H1 (cell line): ENCODE data around the gene LBP. TPM values are rescaled to one million over a fixed set of nuclear protein-coding genes. Genes with fewer than 3 reads are reported as not detected.

Experiments
- CTCF ChIA-PET: fragments of 300-600 bp; sonication (Branson Sonifier 250); formaldehyde crosslinking; loops from one replicate; lab custom pipeline; 2021; ENCODE audit not compliant: partially characterized antibody; lab: Charles Lee
- POLR2A ChIA-PET: fragments of 300-600 bp; sonication (Branson Sonifier 250); formaldehyde crosslinking; loops from one replicate; lab custom pipeline; 2021; ENCODE audit warnings: inconsistent platforms; ENCODE audit not compliant: partially characterized antibody; lab: Charles Lee
- DNase-seq, 2 experiments: peaks; one replicate each; pipeline versions ENCODE4 v3.0.0 to v3.0.0-alpha.2; 2010 to 2022; ENCODE audit warnings: low spot score in 2 of 2, low read depth in 1 of 2, mixed read lengths in 1 of 2
- FAIRE-seq: peaks from 2 replicates; lab custom pipeline; 2011; peaks lifted over from hg19 to GRCh38; lab: Jason Lieb, UNC
- H2AFZ ChIP-seq: 2 replicates; pipeline ENCODE4 v1.8.1; 2012; ENCODE audit warnings: low read length, inconsistent platforms
- H2AK5ac ChIP-seq: 2 replicates; pipeline ENCODE4 v1.6.1; 2013; ENCODE audit warnings: low read depth, low read length
- H2BK120ac ChIP-seq: replicated peaks from 2 replicates; pipeline ENCODE3; 2013; ENCODE audit warnings: low read depth, low read length, inconsistent platforms
- H2BK12ac ChIP-seq: 2 replicates; pipeline ENCODE4 v1.6.1; 2013; ENCODE audit warnings: low read depth, low read length
- H2BK15ac ChIP-seq: 2 replicates; pipeline ENCODE4 v1.6.1; 2013; ENCODE audit warnings: low read length
- H2BK20ac ChIP-seq: 2 replicates; pipeline ENCODE4 v1.6.1; 2013; ENCODE audit warnings: low read length
- H2BK5ac ChIP-seq: 2 replicates; pipeline ENCODE4 v1.6.1; 2013; ENCODE audit warnings: low read depth, low read length
- H3K14ac ChIP-seq: 2 replicates; pipeline ENCODE4 v1.6.1; 2013; ENCODE audit warnings: inconsistent platforms; ENCODE audit not compliant: insufficient read length
- H3K18ac ChIP-seq: 2 replicates; pipeline ENCODE4 v1.6.1; 2013; ENCODE audit warnings: low read length; ENCODE audit errors: extremely low read depth
- H3K23ac ChIP-seq: 2 replicates; pipeline ENCODE4 v1.6.1; 2013; ENCODE audit warnings: inconsistent platforms; ENCODE audit not compliant: insufficient read length
- H3K23me2 ChIP-seq: 2 replicates; pipeline ENCODE4 v1.6.1; 2013; ENCODE audit warnings: low read depth, low read length
- H3K27ac ChIP-seq: 2 replicates; pipeline ENCODE4 v1.6.1; 2011; ENCODE audit warnings: low read depth, low read length, inconsistent platforms
- H3K27me3 ChIP-seq, 4 experiments: replicated peaks in 1 of 4; 1 replicate in 1 of 4; 2 replicates in 3 of 4; pipeline versions ENCODE4 v1.6.1 to v1.8.1; 2011 to 2013; ENCODE audit warnings: low read length in 3 of 4, mild to moderate bottlenecking in 3 of 4, inconsistent platforms in 2 of 4, mixed read lengths in 2 of 4, moderate library complexity in 1 of 4; ENCODE audit not compliant: control insufficient read depth in 3 of 4, insufficient read depth in 3 of 4; ENCODE audit errors: extremely low read depth in 1 of 4
- H3K36me3 ChIP-seq, 4 experiments: 2 replicates each; pipeline versions ENCODE4 v1.6.1 to v1.8.1; 2011 to 2013; ENCODE audit warnings: mild to moderate bottlenecking in 4 of 4, low read length in 3 of 4, moderate library complexity in 2 of 4, control low read depth in 1 of 4, inconsistent platforms in 1 of 4; ENCODE audit not compliant: insufficient read depth in 4 of 4, control insufficient read depth in 2 of 4
- H3K4ac ChIP-seq: replicated peaks from 2 replicates; pipeline ENCODE3; 2013; ENCODE audit warnings: low read length, low read depth, mixed read lengths, inconsistent platforms; ENCODE audit not compliant: insufficient read length
- H3K4me1 ChIP-seq, 4 experiments: replicated peaks in 1 of 4; 1 replicate in 1 of 4; 2 replicates in 3 of 4; pipeline versions ENCODE4 v1.6.1 to v1.8.1; 2011 to 2013; ENCODE audit warnings: low read length in 3 of 4, inconsistent platforms in 2 of 4, mixed read lengths in 1 of 4; ENCODE audit not compliant: insufficient read depth in 4 of 4, control insufficient read depth in 3 of 4
- H3K4me2 ChIP-seq, 2 experiments: 2 replicates each; pipeline versions ENCODE4 v1.6.1 to v1.8.1; 2011 to 2013; ENCODE audit warnings: low read depth in 2 of 2, low read length in 2 of 2, control low read depth in 1 of 2, inconsistent platforms in 1 of 2, mild to moderate bottlenecking in 1 of 2; ENCODE audit not compliant: insufficient read depth in 1 of 2
- H3K4me3 ChIP-seq, 4 experiments: fragments of 200-600, 300-600 bp in 1 of 4; sonication (generic), shearing (Covaris generic), sonication (Bioruptor Twin) in 1 of 4; 2 replicates each; pipeline versions ENCODE4 v1.5.1 to v1.8.1; 2011 to 2016; ENCODE audit warnings: low read length in 4 of 4, low read depth in 3 of 4, control low read depth in 2 of 4, inconsistent platforms in 2 of 4, mild to moderate bottlenecking in 2 of 4, mixed read lengths in 1 of 4, moderate library complexity in 1 of 4; ENCODE audit not compliant: insufficient read depth in 2 of 4; ENCODE audit errors: extremely low read depth in 1 of 4
- H3K56ac ChIP-seq: replicated peaks from 2 replicates; pipeline ENCODE3; 2013; ENCODE audit warnings: low read depth, mild to moderate bottlenecking, mixed read lengths, low read length, inconsistent platforms; ENCODE audit not compliant: insufficient read length
- H3K79me1 ChIP-seq: 2 replicates; pipeline ENCODE4 v1.6.1; 2013; ENCODE audit warnings: low read depth, low read length, control low read depth
- H3K79me2 ChIP-seq, 2 experiments: 2 replicates each; pipeline versions ENCODE4 v1.6.1 to v1.8.1; 2012 to 2013; ENCODE audit warnings: low read length in 2 of 2, mild to moderate bottlenecking in 2 of 2, inconsistent platforms in 1 of 2; ENCODE audit not compliant: insufficient read depth in 2 of 2, control insufficient read depth in 1 of 2
- H3K9ac ChIP-seq, 4 experiments: replicated peaks in 1 of 4; 1 replicate in 1 of 4; 2 replicates in 3 of 4; pipeline versions ENCODE4 v1.6.1 to v1.8.1; 2011 to 2013; ENCODE audit warnings: low read depth in 3 of 4, low read length in 3 of 4, control low read depth in 2 of 4, mild to moderate bottlenecking in 2 of 4, moderate library complexity in 2 of 4, inconsistent platforms in 1 of 4; ENCODE audit errors: extremely low read depth in 1 of 4
- H3K9me3 ChIP-seq, 2 experiments: 2 replicates each; pipeline versions ENCODE4 v1.6.1 to v1.8.1; 2012 to 2013; ENCODE audit warnings: mild to moderate bottlenecking in 2 of 2, moderate library complexity in 2 of 2, control low read depth in 1 of 2, inconsistent platforms in 1 of 2, low read depth in 1 of 2, low read length in 1 of 2, mixed read lengths in 1 of 2; ENCODE audit not compliant: insufficient read depth in 2 of 2
- H4K20me1 ChIP-seq, 2 experiments: replicated peaks in 1 of 2; 2 replicates each; pipeline versions ENCODE3 to v1.8.1; 2011 to 2013; ENCODE audit warnings: inconsistent platforms in 2 of 2, low read length in 2 of 2, mild to moderate bottlenecking in 1 of 2; ENCODE audit not compliant: insufficient read depth in 2 of 2, control insufficient read depth in 1 of 2
- H4K5ac ChIP-seq: 2 replicates; pipeline ENCODE4 v1.6.1; 2013; ENCODE audit warnings: low read length, low read depth, mixed read lengths, inconsistent platforms; ENCODE audit not compliant: insufficient read length
- H4K8ac ChIP-seq: 2 replicates; pipeline ENCODE4 v1.8.0; 2013; ENCODE audit warnings: mild to moderate bottlenecking, moderate library complexity, low read length, inconsistent platforms; ENCODE audit not compliant: insufficient read depth; ENCODE audit errors: extremely low read depth
- H4K91ac ChIP-seq: replicated peaks from 2 replicates; pipeline ENCODE3; 2013; ENCODE audit warnings: low read length, mixed read lengths, inconsistent platforms; ENCODE audit not compliant: insufficient read length
- CTBP2 ChIP-seq: IDR thresholded peaks from 2 replicates; pipeline ENCODE4 v1.7.0; 2011; ENCODE audit warnings: borderline replicate concordance, mild to moderate bottlenecking, moderate library complexity, mixed read lengths, low read length; ENCODE audit not compliant: insufficient read depth, insufficient read length
- MAFK ChIP-seq: IDR thresholded peaks from 2 replicates; pipeline ENCODE4 v1.6.1; 2012; ENCODE audit warnings: low read depth, mild to moderate bottlenecking, improper control_type of control experiment, low read length
- NANOG ChIP-seq: IDR thresholded peaks from 2 replicates; pipeline ENCODE4 v1.6.1; 2011; ENCODE audit warnings: low read length, low read depth, mild to moderate bottlenecking, inconsistent platforms; ENCODE audit not compliant: insufficient read depth, poor library complexity, severe bottlenecking
- NRF1 ChIP-seq: IDR thresholded peaks from 2 replicates; pipeline ENCODE4 v1.6.1; 2011; ENCODE audit warnings: mild to moderate bottlenecking, low read depth, low read length, improper control_type of control experiment
- PHF8 ChIP-seq: fragments of 200-600 bp; sonication (generic); conservative IDR thresholded peaks from 2 replicates; pipeline ENCODE4 v1.7.1; 2012; ENCODE audit warnings: low read depth, mild to moderate bottlenecking, inconsistent platforms, low read length, moderate library complexity
- SP2 ChIP-seq: IDR thresholded peaks from 2 replicates; pipeline ENCODE4 v1.6.1; 2012; ENCODE audit warnings: mild to moderate bottlenecking, low read length, inconsistent platforms
- TAF1 ChIP-seq: IDR thresholded peaks from 2 replicates; pipeline ENCODE4 v1.6.1; 2011; ENCODE audit warnings: mild to moderate bottlenecking, low read depth, low read length
- WGBS, 2 experiments: shearing (Covaris generic) in 1 of 2; methylation state at CpG; one replicate each; pipeline versions ENCODE4 v1.1.6 to v1.1.7; 2013 to 2015; ENCODE audit warnings: low lambda C conversion rate in 2 of 2, mixed read lengths in 2 of 2, inconsistent platforms in 1 of 2, low coverage in 1 of 2, missing lambda C conversion rate in 1 of 2; ENCODE audit not compliant: insufficient replicate concordance in 2 of 2, insufficient coverage in 1 of 2, insufficient read length in 1 of 2; ENCODE audit errors: extremely low coverage in 1 of 2, missing lambda C conversion rate in 1 of 2; 5-methylcytosine and 5-hydroxymethylcytosine counted together
- polyA plus RNA-seq, 7 experiments: library from polyadenylated mRNA; depleted of rRNA in 3 of 7; stranded (reverse) in 5 of 7; unstranded in 2 of 7; fragments of >200 nt in 5 of 7; fragments of 200-250 nt in 2 of 7; gene quantifications; 1 replicate in 5 of 7; 2 replicates in 1 of 7; 4 replicates in 1 of 7; pipeline versions ENCODE4 v1.2.1 to v1.2.3, GENCODE V29; 2011 to 2013; ENCODE audit warnings: missing spikeins in 2 of 7, mixed read lengths in 2 of 7
- total RNA-seq: library from RNA; stranded (reverse); fragmentation: NEBNext Ultra II Directional; extraction: Animal tissue kit (Norgen Biotek cat#: 25700); gene quantifications from 2 replicates; pipeline ENCODE4 v1.2.1, GENCODE V29; 2021
- TF ChIP-seq, protein P1 (sequence below), 3 experiments: IDR thresholded peaks; 1 replicate in 2 of 3; 2 replicates in 1 of 3; pipeline versions ENCODE4 v1.5.1 to v1.6.1; 2011; ENCODE audit warnings: low read length in 3 of 3, mild to moderate bottlenecking in 3 of 3, inconsistent platforms in 2 of 3, low read depth in 1 of 3, moderate library complexity in 1 of 3; ENCODE audit not compliant: insufficient read depth in 1 of 3; ENCODE audit errors: control extremely low read depth in 1 of 3
- TF ChIP-seq, protein P2 (sequence below): IDR thresholded peaks from 2 replicates; pipeline ENCODE4 v1.6.1; 2012; ENCODE audit warnings: inconsistent platforms

LBP gene
- total and polyA plus RNA-seq, 2 of the 8 experiments (the other 6 are each of a cell fraction or from before 2014, with no cell fraction given): 0.60 to 0.63 TPM

GRCh38 chr20:38414769-38415450 is 68.6 kb downstream of the LBP start:
- H3K23ac ChIP-seq: no peak overlapping the region
- no peak overlapping the region for H3K4me2 ChIP-seq
- H3K4ac ChIP-seq: no peak overlapping the region
- no peak overlapping the region for H3K56ac ChIP-seq
- no peaks in the 10 kb centered on the region for H3K79me2 ChIP-seq
- H2AK5ac ChIP-seq: no peak overlapping the region
- H2BK120ac ChIP-seq: no peak overlapping the region
- H3K36me3 ChIP-seq: peaks cover 8 to 22% (median 16%) of the 10 kb centered on the region in 4 experiments; a peak in 7 of 8 replicates
- 89% methylated on average over 14 of the region's 14 CpGs; no CpG with 5 or more reads in 1 of the 2 experiments for WGBS, 2 experiments
- peaks cover 0 to 12% of the 10 kb centered on the region in 2 experiments for H4K20me1 ChIP-seq
- no peak overlapping the region for H2BK15ac ChIP-seq
- H3K4me1 ChIP-seq: peaks cover 0 to 5% (median under 1%) of the 10 kb centered on the region in 4 experiments; a peak in 4 of 7 replicates
- H2AFZ ChIP-seq: no peak overlapping the region
- no peaks in the 10 kb centered on the region for H3K9me3 ChIP-seq
- H4K8ac ChIP-seq: no peak overlapping the region
- H3K23me2 ChIP-seq: no peaks in the 10 kb centered on the region
- DNase-seq (no peak), FAIRE-seq (no peak)
- no peaks in the 10 kb centered on the region for H3K79me1 ChIP-seq
- H2BK5ac ChIP-seq: no peak overlapping the region
- ChIA-PET CTCF (interaction anchor here (0.8 to 5.3 kb wide), 6 partner anchors 8 to 186 kb away, joined by 3 to 41 read pairs (median 4); no protein-coding TSS in a partner anchor), POLR2A (interaction anchor here (1.0 to 17.6 kb wide), 3 partner anchors 10 to 56 kb away, joined by 3 to 420 read pairs (median 4); partner anchors contain the start of gene SNHG17)
- H3K27ac ChIP-seq: no peak overlapping the region
- no peak overlapping the region for H2BK12ac ChIP-seq
- no peaks in the 10 kb centered on the region for H3K27me3 ChIP-seq
- H3K4me3 ChIP-seq: no peak overlapping the region
- H3K9ac ChIP-seq: no peak overlapping the region
- H4K5ac ChIP-seq: no peak overlapping the region
- no peak overlapping the region for H3K14ac ChIP-seq
- H2BK20ac ChIP-seq: no peak overlapping the region
- no peak overlapping the region for H4K91ac ChIP-seq
- H3K18ac ChIP-seq: no peak overlapping the region
- TF ChIP-seq SP2: no peak
- TF ChIP-seq PHF8: no peak
- no peak for TF ChIP-seq TAF1
- TF ChIP-seq MAFK: no peak
- TF ChIP-seq, protein P1, sequence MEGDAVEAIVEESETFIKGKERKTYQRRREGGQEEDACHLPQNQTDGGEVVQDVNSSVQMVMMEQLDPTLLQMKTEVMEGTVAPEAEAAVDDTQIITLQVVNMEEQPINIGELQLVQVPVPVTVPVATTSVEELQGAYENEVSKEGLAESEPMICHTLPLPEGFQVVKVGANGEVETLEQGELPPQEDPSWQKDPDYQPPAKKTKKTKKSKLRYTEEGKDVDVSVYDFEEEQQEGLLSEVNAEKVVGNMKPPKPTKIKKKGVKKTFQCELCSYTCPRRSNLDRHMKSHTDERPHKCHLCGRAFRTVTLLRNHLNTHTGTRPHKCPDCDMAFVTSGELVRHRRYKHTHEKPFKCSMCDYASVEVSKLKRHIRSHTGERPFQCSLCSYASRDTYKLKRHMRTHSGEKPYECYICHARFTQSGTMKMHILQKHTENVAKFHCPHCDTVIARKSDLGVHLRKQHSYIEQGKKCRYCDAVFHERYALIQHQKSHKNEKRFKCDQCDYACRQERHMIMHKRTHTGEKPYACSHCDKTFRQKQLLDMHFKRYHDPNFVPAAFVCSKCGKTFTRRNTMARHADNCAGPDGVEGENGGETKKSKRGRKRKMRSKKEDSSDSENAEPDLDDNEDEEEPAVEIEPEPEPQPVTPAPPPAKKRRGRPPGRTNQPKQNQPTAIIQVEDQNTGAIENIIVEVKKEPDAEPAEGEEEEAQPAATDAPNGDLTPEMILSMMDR (IDR thresholded peaks at IDR 0.05; ENCODE audit: control extremely low read depth in 1 of 3, insufficient read depth in 1 of 3, low read depth in 1 of 3, low read length in 3 of 3): no peak
- no peak for TF ChIP-seq NRF1
- TF ChIP-seq CTBP2: no peak
- no peak for TF ChIP-seq NANOG
- TF ChIP-seq, protein P2, sequence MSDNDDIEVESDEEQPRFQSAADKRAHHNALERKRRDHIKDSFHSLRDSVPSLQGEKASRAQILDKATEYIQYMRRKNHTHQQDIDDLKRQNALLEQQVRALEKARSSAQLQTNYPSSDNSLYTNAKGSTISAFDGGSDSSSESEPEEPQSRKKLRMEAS: no peak
